Measurements from ENCODE around the gene NCAN.
"Not testable (repeated sequence)": the region's sequence is repeated elsewhere in the genome, so short reads cannot be mapped to it uniquely, and the experiment has no call there.

Gene NCAN

DNA sequence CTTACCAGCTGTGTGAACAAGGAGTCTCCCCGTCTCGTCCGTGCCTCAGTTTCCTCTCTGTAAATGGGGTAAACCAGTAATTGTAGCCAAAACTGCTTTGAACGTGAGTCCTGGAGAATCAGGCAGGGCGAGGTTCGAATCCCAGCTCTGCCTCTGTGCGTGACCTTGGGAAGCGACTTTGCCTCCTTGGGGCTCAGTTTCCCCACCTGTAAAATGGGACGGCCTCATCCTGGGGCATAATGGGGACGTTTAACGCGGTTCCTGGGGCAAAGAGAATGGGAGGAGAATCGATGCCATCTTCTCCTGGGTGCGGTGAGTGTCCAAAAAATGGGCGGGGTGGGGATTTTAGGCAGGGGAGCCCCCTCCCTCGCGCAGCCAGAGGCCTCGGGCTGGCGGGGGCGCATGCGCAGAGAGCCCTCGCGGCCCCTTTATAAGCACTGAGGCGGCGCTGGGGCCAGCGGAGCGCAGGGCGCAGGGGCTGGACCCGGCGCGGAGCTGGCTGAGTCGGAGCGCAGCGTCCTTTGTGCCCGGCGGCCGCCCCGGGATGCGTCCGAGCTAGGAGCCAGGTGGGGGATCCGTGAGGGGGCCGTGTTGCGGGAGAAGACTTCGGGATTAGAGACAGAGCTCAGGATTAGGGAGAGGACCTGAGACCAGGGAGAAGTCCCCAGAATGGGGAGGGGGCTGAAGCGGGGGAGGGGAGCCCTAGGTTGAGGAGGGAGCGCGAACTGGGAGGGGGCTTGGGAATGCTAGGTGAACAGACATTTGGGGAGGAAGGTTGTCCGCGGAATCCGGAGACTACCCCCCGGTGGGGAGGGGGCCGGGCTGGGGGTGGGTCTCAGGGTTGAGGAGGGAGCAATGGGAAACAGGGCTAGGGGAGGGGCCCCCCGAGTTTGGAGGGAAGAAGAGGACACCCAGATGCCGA lies at the start of gene NCAN:
Gene NCAN (plus strand): TSS at position 460 of the 922 bp plus-strand sequence. CDS start 4,996 bp downstream, outside the sequence.
- Histone ChIP-seq H3K4me3 (no peak within 1 kb of the TSS), H3K27me3 (ENCODE audit: low read depth) (peaks cover 25% of the 10 kb centered on the region), H3K9me3 (no peaks in the 10 kb centered on the region), H3K4me1 (no peaks in the 10 kb centered on the region), H3K36me3 (replicated peaks) (no peaks in the 10 kb centered on the region)
- no peak for DNase-seq (ENCODE audit: low spot score in 2 of 2)
- in situ Hi-C loops (cut with MboI; ENCODE audit: low sequenced_read_pairs) = no loop called here

- in situ Hi-C loops (cut with MboI; ENCODE audit: low sequenced_read_pairs) = no loop called here
- Histone ChIP-seq H3K27me3 (ENCODE audit: low read depth) (no peaks in the 10 kb centered on the region), H3K4me3 (no peak overlapping the region), H3K36me3 (replicated peaks) (no peaks in the 10 kb centered on the region), H3K4me1 (no peaks in the 10 kb centered on the region), H3K9me3 (no peaks in the 10 kb centered on the region)
- no peak for DNase-seq (ENCODE audit: low spot score in 2 of 2)
Measured at GRCh38 chr19:19162495-19162894, 49.3 kb upstream of the NCAN start.

GRCh38 chr19:19165396-19165795 lies 46.4 kb upstream of the NCAN start:
- in situ Hi-C loops (cut with MboI; ENCODE audit: low sequenced_read_pairs) = no loop called here
- Histone ChIP-seq H3K4me1 (no peaks in the 10 kb centered on the region), H3K36me3 (replicated peaks) (no peaks in the 10 kb centered on the region)

DNA sequence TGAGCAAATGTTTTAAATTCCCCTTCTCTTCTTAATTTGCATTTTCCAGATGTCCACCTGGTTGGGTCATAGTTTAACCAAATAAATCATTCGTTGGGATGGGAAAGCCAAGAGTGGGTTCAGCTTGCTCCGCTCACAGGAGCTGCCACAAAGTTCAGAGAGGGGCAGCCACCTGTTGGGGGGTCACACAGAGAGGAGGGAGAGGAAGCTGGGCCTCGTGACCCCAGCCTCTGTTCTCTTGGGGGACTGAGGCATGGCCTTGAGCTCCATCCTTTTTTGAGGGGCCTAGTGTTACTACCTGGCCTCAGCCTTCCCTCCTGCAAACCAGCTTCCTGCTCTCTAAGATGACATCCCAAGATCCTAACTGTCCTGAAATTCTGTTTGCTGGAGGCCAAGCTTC lies 44.1 kb upstream of the NCAN start:
- DNase-seq (ENCODE audit: low spot score in 2 of 2) = no peak
- H3K9me3 ChIP-seq = no peaks in the 10 kb centered on the region
- H3K4me1 ChIP-seq = no peaks in the 10 kb centered on the region
- no peaks in the 10 kb centered on the region for H3K36me3 ChIP-seq (replicated peaks)
- in situ Hi-C loops (cut with MboI; ENCODE audit: low sequenced_read_pairs) = no loop called here
- no peak overlapping the region for H3K4me3 ChIP-seq
- H3K27me3 ChIP-seq (ENCODE audit: low read depth) = no peaks in the 10 kb centered on the region

More at GRCh38 chr19:19165396-19165795, 46.4 kb upstream of the NCAN start:
- DNase-seq (ENCODE audit: low spot score in 2 of 2) = no peak
- Histone ChIP-seq H3K27me3 (ENCODE audit: low read depth) (no peaks in the 10 kb centered on the region), H3K4me3 (no peak overlapping the region), H3K9me3 (no peaks in the 10 kb centered on the region)

- in situ Hi-C loops (cut with MboI; ENCODE audit: low sequenced_read_pairs) = no loop called here
- Histone ChIP-seq H3K4me3 (no peak overlapping the region), H3K27me3 (ENCODE audit: low read depth) (no peaks in the 10 kb centered on the region), H3K4me1 (no peaks in the 10 kb centered on the region), H3K9me3 (no peaks in the 10 kb centered on the region), H3K36me3 (replicated peaks) (no peaks in the 10 kb centered on the region)
- DNase-seq (ENCODE audit: low spot score in 2 of 2) = no peak
Measured at GRCh38 chr19:19169236-19170052, 42.3 kb upstream of the NCAN start.

DNA sequence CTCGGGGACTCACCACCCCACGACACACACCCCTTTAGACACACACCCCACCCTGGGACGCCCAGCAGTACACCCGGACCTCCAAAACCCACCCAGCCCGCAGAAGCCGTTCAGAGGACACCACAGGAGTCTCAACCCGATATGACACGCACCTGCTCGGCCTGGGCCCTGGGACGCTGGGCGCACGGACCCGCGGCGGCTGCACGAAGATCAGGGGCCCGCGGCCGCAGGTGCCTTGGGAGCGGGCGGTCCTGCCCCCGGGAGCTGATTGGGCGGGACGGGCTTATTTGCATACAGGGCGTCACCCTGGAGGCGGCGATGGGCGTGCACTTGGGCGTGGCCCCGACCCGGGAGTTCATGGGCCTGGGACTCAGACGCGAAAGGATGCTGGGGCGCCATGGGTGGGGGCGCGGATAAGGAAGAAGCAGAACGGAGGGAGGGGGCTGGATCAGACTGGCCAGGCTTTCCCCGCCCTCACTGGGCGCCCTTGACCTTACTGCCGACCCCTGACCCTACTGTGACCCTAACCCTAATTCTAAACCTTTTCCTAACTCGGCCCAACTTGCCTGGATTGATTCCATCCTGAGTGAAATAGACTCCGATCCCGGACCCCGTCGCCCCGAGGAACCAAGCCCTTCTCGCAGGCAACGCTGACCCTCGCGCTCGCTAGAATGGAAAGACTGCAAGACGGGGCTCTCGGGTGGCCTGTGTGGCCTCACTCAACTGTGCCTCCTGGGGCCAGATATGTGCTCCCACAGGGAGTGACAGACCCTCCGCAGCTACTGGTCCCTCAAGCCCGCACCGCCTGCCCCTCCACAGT lies 41.5 kb upstream of the NCAN start, which contains the start of gene MEF2B:
Gene MEF2B (minus strand): TSS at position 211 of the 820 bp plus-strand sequence. CDS start 19,528 bp downstream, outside the sequence.
- H3K9me3 ChIP-seq = no peaks in the 10 kb centered on the region
- in situ Hi-C loops (cut with MboI; ENCODE audit: low sequenced_read_pairs) = no loop called here
- H3K36me3 ChIP-seq (replicated peaks) = no peaks in the 10 kb centered on the region
- DNase-seq (ENCODE audit: low spot score in 2 of 2) = peak in 1 of 2 experiments; percentile 49
- no peak within 1 kb of the TSS for H3K4me3 ChIP-seq
- no peaks in the 10 kb centered on the region for H3K27me3 ChIP-seq (ENCODE audit: low read depth)
- no peaks in the 10 kb centered on the region; the same call in 1 of the 2 replicates for H3K4me1 ChIP-seq

DNA sequence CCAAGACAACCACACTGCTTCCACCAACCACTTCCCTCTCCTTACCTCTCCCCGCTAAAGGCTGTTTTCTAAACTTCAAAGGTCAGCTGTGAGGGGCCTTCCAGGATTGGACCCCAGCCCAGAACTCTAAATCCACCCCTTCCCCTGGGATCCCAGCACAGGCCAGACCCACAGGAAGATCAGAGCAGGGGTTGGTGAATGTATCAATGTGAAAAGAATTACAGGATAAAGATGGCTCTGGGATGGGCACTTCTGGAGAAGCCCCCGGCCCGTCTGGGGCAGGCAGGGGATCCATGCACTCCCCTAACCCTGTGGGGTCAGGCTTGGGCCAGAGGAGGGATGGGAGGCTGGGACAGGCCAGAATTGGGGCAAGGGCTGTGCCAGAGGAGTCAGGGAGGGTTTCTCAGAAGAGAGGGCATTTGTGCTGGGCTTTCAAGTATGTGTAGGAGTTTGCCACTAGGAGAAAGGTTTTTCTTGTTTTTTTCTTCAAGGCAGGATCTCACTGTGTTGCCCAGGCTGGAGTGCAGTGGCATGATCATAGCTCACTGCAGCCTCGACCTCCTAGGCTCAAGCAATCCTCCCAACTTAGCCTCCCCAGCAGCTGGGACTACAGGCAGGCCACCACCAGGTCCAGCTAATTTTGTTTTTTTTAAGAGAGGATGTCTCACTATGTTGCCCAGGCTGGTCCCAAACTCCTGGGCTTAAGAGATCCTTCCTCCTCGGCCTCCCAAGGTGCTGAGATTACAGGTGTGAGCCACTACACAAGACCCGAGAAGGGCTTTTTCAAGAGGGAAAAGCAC lies 40.7 kb upstream of the NCAN start:
- in situ Hi-C loops (cut with MboI; ENCODE audit: low sequenced_read_pairs) = no loop called here
- no peak overlapping the region for H3K4me3 ChIP-seq
- H3K27me3 ChIP-seq (ENCODE audit: low read depth) = no peaks in the 10 kb centered on the region
- DNase-seq (ENCODE audit: low spot score in 2 of 2) = no peak
- no peaks in the 10 kb centered on the region; the same call in 1 of the 2 replicates for H3K4me1 ChIP-seq
- no peaks in the 10 kb centered on the region for H3K9me3 ChIP-seq
- H3K36me3 ChIP-seq (replicated peaks) = no peaks in the 10 kb centered on the region

DNA sequence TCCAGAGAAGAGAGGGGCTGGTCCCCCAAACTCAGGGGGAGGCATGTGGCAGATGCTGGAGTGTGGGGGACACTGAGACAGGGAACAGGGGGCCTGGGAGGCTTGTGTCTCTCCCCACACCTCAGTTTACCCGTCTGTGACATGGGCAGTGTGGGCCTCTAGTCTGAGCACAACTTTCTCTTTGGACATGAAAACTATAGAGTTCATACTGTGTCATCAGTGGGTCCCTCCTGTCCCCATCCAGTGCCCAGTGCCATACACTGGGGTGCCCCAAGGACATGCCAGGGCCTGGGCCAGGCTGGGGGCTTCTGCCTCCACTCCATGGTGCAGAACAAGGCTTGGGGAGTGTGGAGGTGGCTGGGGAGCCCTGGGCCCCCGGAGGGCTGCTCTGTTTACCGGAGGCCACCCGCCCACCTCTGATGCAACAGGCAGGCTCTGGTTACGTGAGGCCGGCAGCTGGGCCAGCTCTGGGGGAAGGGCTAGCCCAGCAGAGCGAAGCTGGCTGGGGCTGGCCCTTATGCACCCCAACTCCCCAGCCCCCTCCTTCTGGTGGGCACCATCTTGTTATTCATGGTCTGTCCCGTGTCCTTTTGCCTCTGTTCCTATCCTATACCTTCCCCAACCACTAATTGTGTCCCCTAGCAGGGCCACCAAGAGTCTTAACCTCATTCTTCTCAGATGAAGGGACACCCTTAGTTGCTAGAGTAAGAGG lies 39.8 kb upstream of the NCAN start:
- H3K27me3 ChIP-seq (ENCODE audit: low read depth) = no peaks in the 10 kb centered on the region
- H3K4me1 ChIP-seq = no peaks in the 10 kb centered on the region; the same call in 1 of the 2 replicates
- H3K4me3 ChIP-seq = no peak overlapping the region
- no peak for DNase-seq (ENCODE audit: low spot score in 2 of 2)
- no peaks in the 10 kb centered on the region for H3K9me3 ChIP-seq
- no peaks in the 10 kb centered on the region for H3K36me3 ChIP-seq (replicated peaks)
- in situ Hi-C loops (cut with MboI; ENCODE audit: low sequenced_read_pairs) = no loop called here

DNA sequence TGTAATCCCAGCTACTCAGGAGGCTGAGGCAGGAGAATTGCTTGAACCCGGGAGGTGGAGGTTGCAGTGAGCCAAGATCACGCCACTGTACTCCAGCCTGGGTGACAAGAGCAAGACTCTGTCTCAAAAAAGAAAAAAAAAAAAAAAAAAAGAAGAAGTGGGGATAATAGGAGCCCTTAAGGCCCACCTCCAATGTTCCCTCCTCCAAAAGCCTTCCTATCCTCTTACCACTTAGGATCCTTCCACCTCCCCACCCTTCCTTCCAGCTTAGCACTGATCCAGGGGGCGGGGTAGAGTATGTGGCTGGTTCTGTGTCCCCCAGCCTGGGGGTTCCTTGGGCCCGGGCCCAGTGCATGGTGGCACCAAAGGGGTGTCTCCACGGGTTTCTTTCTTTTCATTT lies 38.5 kb upstream of the NCAN start:
- H3K27me3 ChIP-seq (ENCODE audit: low read depth); H3K4me3 ChIP-seq; H3K9me3 ChIP-seq; in situ Hi-C loops (cut with MboI; ENCODE audit: low sequenced_read_pairs); DNase-seq (ENCODE audit: low spot score in 2 of 2); H3K36me3 ChIP-seq (replicated peaks); H3K4me1 ChIP-seq: not testable (repeated sequence)

DNA sequence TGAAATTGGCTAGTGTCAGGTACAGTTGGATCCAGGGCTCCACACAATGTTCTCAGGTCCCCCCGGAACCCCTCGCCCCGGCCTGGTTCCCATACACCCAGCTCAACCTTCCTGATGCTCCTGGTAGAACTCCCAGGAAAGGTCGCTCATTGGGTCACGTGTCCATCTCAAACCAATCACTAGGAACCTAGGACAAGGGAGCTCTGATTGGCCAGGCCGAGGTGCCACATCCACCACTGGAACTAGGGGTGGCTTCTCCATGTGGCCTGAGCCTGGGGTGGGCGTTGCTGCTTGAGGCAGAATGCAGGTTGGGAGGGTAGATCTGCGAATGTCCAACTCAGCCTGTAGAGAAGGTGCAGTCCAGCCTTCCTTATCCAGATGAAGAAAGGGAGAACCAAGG lies 34.8 kb upstream of the NCAN start:
- Histone ChIP-seq H3K36me3 (replicated peaks) (peaks cover 3% of the 10 kb centered on the region; the same call in 1 of the 2 replicates), H3K4me3 (no peak overlapping the region), H3K9me3 (no peaks in the 10 kb centered on the region), H3K27me3 (ENCODE audit: low read depth) (no peaks in the 10 kb centered on the region), H3K4me1 (no peaks in the 10 kb centered on the region; the same call in 1 of the 2 replicates)
- in situ Hi-C loops (cut with MboI; ENCODE audit: low sequenced_read_pairs) = no loop called here
- no peak for DNase-seq (ENCODE audit: low spot score in 2 of 2)

- in situ Hi-C loops (cut with MboI; ENCODE audit: low sequenced_read_pairs) = no loop called here
- no peaks in the 10 kb centered on the region; the same call in 1 of the 2 replicates for H3K4me1 ChIP-seq
Measured at GRCh38 chr19:19179548-19180441, 32.0 kb upstream of the NCAN start.

More at GRCh38 chr19:19179548-19180441, 32.0 kb upstream of the NCAN start:
- no peak for DNase-seq (ENCODE audit: low spot score in 2 of 2)
- Histone ChIP-seq H3K9me3 (no peaks in the 10 kb centered on the region), H3K4me3 (no peak overlapping the region), H3K36me3 (replicated peaks) (peaks cover 11% of the 10 kb centered on the region; the same call in 1 of the 2 replicates), H3K27me3 (ENCODE audit: low read depth) (no peaks in the 10 kb centered on the region)

Data from HAP-1 (cell line).